Endothelial cell (in vitro differentiated cells): ENCODE results near the gene ENTPD2. TPM values are rescaled to one million over a fixed set of nuclear protein-coding genes. Genes with fewer than 3 reads are reported as not detected.

Source experiments
- DNase-seq: peaks from one replicate; pipeline ENCODE4 v3.0.0; 2021; ENCODE audit warnings: low spot score
- H3K27ac Mint-ChIP-seq: one replicate; pipeline ENCODE4 v1.8.0; 2021; ENCODE audit warnings: mixed read lengths, inconsistent platforms; ENCODE audit not compliant: unreplicated experiment
- H3K27me3 Mint-ChIP-seq: one replicate; pipeline ENCODE4 v1.8.0; 2021; ENCODE audit warnings: mild to moderate bottlenecking, moderate library complexity, mixed read lengths, inconsistent platforms; ENCODE audit not compliant: unreplicated experiment
- H3K36me3 Mint-ChIP-seq: one replicate; pipeline ENCODE4 v1.8.0; 2021; ENCODE audit warnings: mild to moderate bottlenecking, low read depth, mixed read lengths, inconsistent platforms; ENCODE audit not compliant: unreplicated experiment
- H3K4me1 Mint-ChIP-seq: one replicate; pipeline ENCODE4 v1.8.0; 2021; ENCODE audit warnings: mild to moderate bottlenecking, mixed read lengths, inconsistent platforms; ENCODE audit not compliant: unreplicated experiment
- H3K4me3 Mint-ChIP-seq: one replicate; pipeline ENCODE4 v1.8.0; 2021; ENCODE audit warnings: mild to moderate bottlenecking, mixed read lengths, inconsistent platforms; ENCODE audit not compliant: unreplicated experiment
- H3K9me3 Mint-ChIP-seq: one replicate; pipeline ENCODE4 v1.8.0; 2021; ENCODE audit warnings: mixed read lengths, inconsistent platforms; ENCODE audit not compliant: unreplicated experiment
- total RNA-seq: library from RNA; stranded (reverse); fragmentation: NEBNext Ultra II Directional; extraction: Animal tissue kit (Norgen Biotek cat#: 25700); gene quantifications from one replicate; pipeline ENCODE4 v1.2.1, GENCODE V29; 2021; ENCODE audit not compliant: unreplicated experiment
- TF ChIP-seq, protein P1 (sequence below): fragments of 200-600 bp; sonication (generic); IDR thresholded peaks from one replicate; pipeline ENCODE4 v1.5.0; 2021; ENCODE audit warnings: antibody characterized with exemption; ENCODE audit not compliant: unreplicated experiment

Gene ENTPD2
- total RNA-seq, 1 donor from 2014 or later = 55.6 TPM

DNA sequence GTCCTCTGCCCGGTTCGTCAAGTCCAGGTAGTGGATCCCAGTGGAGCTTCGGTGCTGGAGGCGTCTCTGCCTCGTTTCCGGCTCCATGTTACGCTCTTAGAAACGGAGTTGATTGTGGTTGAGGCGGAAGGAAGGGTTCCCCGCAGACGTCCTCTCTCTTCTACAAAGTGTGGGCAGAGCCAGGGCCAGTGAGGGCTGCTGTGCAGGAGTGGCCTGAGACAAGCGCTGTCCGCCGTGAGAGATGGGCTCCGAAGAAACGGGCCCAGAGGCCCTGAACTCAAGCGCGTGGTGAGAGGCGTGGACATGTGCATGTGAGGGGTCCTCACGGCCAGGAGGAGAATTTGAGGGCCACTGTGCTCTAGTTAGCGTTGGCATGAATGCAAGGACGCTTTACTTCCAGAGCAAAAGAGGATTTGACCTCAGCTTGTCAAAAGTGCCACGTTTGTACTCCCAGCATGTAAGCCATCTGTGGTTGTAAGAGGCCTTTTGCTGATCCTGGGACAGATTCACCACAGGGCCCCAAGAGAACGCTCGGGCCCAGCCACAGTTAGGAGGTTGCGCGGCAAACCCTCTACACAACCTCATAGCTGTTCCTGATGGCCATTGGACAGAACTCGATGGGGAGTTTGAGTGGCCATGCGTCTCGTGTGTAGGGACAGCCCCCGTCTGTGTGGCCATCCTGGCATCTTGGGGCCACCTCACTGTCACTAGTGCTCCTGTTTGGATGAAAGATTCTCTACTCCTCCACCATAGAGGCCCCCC lies 43.1 kb upstream of the ENTPD2 start:
- Mint-ChIP-seq H3K9me3 (no peaks in the 10 kb centered on the region), H3K27me3 (peaks cover 7% of the 10 kb centered on the region), H3K36me3 (peaks cover 31% of the 10 kb centered on the region), H3K4me1 (no peaks in the 10 kb centered on the region), H3K4me3 (no peak overlapping the region), H3K27ac (no peak overlapping the region)
- TF ChIP-seq, protein P1, sequence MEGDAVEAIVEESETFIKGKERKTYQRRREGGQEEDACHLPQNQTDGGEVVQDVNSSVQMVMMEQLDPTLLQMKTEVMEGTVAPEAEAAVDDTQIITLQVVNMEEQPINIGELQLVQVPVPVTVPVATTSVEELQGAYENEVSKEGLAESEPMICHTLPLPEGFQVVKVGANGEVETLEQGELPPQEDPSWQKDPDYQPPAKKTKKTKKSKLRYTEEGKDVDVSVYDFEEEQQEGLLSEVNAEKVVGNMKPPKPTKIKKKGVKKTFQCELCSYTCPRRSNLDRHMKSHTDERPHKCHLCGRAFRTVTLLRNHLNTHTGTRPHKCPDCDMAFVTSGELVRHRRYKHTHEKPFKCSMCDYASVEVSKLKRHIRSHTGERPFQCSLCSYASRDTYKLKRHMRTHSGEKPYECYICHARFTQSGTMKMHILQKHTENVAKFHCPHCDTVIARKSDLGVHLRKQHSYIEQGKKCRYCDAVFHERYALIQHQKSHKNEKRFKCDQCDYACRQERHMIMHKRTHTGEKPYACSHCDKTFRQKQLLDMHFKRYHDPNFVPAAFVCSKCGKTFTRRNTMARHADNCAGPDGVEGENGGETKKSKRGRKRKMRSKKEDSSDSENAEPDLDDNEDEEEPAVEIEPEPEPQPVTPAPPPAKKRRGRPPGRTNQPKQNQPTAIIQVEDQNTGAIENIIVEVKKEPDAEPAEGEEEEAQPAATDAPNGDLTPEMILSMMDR = no peak
- no peak for DNase-seq

DNA sequence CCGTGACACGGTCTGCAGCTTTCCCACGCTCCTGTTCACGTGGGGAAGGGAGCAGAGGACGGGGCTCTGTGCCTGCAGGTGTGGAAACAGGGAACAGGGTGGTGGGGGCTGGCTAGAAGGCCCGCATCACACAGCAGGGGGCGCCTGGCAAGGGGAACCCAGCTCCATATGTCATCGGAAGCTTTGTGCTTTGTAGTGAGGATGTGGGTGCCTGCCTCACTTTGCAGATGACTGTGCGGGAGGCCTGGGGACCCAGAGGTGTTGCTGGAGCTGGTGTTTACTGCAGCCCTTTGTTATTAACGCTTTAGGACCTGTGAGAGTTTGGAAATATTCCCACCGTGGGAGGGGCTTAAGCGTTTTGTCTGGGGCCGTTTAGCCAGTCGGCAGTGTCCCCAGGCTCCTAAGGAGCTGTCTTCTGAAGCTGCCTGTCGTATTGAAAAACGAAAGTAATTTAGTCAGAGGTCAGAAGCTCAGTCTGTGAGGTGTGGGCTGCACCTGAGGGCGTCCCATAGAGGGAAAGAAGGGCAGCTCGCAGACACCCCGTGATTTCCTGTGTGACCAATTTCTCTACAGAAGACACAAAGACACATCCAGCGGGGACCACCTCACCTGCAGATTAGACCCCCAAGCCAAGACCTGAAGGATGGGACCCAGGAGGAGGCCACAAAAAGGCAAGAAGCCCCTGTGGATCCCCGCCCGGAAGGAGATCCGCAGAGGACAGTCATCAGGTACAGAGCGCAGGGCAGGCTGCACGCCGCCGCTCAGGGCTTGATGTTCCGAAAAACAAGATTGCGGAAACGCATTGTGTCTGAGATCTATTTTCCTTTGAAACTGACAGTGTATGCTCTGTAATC lies 42.0 kb upstream of the ENTPD2 start:
- Mint-ChIP-seq H3K36me3 (peaks cover 34% of the 10 kb centered on the region), H3K4me3 (no peak overlapping the region), H3K27me3 (peaks cover 7% of the 10 kb centered on the region), H3K4me1 (no peaks in the 10 kb centered on the region), H3K27ac (no peak overlapping the region), H3K9me3 (no peaks in the 10 kb centered on the region)
- no peak for DNase-seq
- TF ChIP-seq, protein P1 = no peak

DNA sequence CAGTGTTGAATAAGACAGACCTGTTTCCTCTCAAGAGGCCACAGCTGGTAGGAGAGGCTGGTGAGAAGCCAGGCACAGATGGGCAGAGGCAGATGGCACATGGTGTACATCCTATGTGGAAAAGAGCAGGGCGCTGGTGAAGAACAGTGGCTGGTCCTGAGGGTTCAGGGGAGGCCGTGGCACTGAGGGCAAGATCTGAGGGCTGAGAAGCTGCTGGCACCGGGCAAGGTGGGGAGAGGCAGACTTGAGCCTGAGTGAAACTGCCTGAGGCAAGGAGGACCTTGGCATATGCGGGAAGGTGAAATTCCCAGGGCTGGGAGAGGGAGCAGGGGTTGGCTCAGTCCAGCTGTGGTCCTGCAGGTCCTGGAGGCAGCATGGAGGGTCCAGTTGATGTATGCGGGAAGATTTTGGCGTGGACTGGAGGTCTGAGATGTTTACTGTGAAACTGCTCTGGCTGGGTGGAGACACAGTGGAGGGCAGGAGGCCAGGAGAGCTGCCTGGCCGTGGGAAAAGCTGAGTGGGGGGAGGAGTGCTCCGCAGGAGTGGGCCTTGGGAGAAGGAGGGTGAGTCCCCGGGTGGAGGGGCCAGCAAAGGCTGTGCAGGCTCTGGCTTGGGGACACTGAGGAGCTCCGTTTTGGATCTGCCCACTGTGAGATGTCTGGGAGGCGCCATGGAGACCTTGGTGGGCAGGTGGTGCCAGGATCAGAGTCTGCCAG lies 35.5 kb upstream of the ENTPD2 start:
- Mint-ChIP-seq H3K27me3 (peaks cover 16% of the 10 kb centered on the region), H3K4me3 (peak overlapping the region; percentile 69), H3K9me3 (no peaks in the 10 kb centered on the region), H3K36me3 (peaks cover 34% of the 10 kb centered on the region), H3K4me1 (peaks cover 12% of the 10 kb centered on the region), H3K27ac (no peak overlapping the region)
- DNase-seq = no peak
- TF ChIP-seq, protein P1 = no peak

DNA sequence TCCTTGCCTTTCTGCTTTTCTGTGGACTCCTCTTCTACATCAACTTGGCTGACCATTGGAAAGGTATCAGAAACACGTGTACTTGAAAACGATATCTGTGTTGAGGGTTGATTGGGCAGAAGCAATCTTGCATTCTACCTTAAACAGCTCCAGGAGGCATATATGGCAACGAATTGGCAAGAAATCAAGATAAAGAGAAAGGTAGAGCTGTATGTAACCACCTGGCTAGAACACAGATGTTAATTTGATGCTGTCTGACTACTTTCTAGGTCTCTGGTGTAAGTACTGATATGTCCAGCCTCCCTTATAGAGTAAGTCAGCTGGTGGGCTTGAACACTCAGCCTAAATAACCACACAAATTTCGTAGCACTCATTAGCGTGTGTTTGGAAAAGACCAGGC lies 34.3 kb upstream of the ENTPD2 start:
- Mint-ChIP-seq H3K36me3 (peaks cover 30% of the 10 kb centered on the region), H3K27ac (peak overlapping the region; percentile 28), H3K27me3 (peaks cover 22% of the 10 kb centered on the region), H3K4me3 (peak overlapping the region; percentile 94), H3K4me1 (peaks cover 12% of the 10 kb centered on the region), H3K9me3 (no peaks in the 10 kb centered on the region)
- no peak for DNase-seq
- TF ChIP-seq, protein P1 = no peak
